ENCODE data around the gene MALAT1.
A peak's percentile ranks its signal among the peaks of the same experiment; 100 is the strongest.

Gene MALAT1

DNA sequence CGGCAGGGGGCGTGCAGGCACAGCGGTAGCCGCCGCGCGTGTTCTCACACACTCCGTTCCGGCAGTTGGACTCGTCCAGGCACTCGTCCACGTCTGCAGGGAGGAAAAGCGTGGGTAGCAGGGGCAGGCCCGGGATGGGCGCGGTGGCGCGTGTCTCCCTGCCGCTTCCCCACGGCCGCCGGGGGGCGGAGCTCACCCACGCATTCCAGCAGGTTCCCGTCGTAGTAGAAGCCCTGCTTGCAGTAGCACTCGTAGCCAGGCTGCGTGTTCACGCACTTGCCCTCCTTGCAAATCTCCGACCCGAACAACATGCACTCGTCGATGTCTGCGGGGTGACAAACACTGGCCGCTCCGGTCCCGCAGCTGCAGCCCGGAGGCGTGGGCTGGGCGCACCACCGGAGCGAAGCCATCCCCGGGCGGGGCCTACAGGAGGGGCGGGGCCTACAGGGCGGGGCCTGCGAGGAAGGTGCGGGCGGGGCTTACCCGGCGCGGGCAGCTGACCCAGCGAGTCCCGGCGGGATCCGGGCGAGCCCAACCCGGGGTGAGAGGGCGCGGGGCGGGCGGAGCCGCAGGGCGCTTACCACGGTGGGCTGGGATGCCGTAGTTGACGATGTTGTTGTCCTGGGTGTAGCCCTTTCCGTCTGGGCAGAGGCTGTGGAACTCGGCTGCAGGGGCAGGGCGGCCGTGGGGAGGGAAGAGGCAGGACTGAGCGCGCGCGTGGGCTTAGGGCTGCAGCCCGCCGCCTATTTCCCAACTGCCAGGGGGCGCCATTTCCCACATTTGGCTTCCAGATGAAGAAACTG is 41.6 kb downstream of the MALAT1 start:
- DNase-seq, result peak; percentile 81 to 87 (median 86)

DNA sequence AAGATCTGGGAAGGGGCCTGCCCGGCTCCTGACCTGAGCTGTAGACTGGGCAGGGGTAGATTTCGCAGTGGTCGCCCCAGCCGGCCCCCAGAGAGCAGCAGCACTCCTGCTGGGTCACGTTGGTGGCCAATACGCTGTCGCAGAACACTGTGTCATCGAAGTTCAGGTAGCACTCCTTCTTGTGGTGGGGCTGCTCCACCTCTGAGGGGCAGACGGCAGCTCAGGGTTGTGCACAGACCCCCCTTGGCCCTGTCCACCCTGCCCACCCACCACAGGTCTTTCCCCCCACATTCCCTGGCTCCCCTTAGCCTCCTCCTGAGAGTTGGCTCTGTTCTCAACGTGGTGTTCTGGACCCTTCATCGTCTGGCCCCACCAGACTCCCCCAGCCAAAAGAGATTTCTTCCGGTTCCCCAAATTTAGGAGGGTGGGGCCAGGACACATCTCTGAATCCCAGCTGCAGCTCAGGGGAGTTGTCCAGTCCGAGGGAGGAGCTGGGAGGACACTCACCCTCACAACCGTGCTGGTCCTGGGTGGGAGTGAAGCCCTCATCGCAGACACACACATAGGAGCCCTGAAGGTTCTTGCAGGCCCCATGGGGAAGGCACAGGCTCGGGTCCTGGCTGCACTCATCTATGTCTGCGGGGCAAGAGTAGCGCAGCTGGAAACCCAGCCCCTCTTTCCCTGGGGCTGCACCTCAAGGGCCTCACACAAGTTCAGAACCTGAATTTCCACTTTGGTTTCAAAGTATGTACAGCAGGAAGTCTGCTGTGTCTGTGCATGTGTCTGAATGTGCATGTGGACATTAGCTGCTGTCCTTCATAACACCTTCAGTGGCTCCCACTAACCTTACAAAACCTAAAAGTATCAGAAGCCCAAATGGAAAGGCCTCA is 42.5 kb downstream of the MALAT1 start:
- DNase-seq, result no peak

DNA sequence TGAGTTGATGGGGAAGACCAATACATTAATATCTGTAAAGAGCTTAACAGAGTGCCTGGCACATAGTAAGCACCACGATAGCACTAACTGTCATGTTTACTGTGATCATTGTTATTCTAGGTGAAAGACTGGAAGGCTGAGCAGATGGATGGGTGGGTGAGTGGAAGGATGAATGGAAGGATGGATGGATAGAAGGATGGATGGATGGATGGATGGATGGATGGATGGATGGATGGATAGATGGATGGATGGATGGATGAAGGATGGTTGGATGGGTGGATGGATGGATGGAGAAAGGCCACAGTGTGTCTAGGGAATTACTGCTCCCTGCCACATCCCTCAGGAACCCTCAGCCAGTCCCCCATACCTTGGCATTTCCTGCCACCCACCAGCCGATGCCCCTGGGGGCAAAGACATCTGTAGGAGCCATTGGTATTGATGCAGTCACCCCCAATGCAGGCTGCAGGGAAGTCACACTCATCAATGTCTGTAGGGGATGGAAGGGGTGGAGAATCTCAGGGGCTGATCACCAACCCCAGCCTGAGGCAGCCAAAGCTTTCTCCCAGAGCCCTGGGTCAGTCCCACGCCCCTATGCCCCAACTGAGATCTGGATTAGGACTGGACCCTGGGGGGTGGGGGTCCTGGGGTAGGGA is 44.0 kb downstream of the MALAT1 start:
- DNase-seq, result no peak

DNA sequence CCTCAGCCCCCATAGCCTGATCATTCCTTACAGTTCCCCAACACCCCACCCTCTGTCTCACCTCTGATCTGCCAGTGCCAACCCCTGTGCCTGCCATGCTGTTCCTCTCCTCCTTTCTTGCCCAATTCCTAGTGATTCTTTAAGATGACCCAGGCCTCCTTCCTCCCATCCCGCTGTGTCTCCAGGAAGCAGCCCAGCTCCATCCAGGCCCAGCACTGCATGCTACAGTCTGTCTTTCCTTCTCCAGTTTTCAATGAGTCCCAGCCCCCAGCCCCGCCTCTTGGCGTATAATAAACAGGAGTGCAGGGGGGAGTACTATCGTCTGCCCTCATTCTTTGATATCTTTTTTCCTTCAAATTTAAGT is 47.0 kb downstream of the MALAT1 start:
- DNase-seq, result no peak

DNA sequence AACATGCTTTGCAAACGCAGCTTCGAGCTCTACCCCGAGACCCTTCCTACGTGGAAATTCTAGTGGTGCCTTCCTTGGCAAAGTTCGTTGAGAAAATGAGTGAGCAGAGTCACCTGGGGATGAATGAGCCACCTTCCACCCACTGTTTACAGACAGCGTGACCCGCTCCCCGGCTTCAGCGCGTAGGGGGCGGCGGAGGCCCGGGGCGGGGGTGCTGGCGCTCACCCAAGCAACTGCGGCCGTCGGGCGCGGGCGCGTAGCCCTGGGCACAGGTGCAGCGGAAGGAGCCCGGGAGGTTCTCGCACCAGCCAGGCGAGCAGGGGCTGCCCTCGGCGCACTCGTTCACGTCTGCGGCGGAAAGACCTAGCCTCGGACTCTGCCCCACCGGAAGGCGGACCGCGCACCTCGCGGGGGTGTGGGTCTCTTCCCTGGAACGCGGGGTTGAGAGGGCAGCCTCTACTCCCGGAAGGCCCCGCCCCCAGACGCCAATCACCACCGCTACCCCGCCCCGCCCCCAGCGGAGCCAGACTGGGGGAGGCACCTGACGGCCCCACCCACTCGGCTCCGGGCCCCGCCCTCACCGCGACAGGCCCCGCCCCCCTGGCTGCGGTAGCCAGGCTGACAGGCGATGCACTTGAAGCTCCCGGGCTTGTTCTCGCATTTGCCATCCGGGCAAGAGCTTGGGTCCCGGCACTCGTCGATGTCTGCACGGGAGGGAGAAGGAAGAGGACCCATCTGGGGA is 47.5 kb downstream of the MALAT1 start:
- peak; percentile 93 to 99 (median 96) for DNase-seq

DNA sequence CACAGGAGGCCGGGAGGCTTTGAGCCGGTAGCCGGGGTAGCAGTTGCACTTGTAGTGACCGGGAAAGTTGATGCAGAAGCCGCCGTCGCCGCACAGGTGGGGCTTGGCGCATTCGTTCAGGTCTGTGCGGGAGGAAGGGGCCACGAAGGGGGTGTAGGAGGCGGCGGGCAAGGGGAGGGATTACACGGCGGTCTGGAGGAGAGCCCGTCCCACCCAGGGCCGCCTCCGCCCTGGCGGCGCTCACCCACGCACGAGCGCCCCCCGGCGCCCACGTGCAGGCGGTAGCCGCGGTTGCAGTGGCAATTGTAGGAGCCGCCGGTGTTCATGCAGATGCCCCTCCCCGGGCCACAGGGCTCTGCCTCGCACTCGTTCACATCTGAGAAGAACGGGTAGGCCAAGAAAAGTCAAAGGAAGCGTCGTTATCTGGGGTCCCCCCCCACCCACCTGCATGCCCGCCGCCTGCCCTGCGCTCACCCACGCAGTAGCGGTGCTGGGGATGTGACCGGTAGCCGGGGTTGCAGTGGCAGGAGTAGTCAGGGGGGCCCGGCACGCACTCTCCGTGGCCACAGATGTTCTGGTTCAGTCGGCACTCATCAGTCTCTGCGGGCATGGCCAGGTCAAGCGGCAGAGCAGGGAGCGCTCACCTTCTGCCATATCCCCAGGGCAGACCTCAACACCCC is 48.7 kb downstream of the MALAT1 start:
- DNase-seq, result peak in 1 of 4 experiments; percentile 37

DNA sequence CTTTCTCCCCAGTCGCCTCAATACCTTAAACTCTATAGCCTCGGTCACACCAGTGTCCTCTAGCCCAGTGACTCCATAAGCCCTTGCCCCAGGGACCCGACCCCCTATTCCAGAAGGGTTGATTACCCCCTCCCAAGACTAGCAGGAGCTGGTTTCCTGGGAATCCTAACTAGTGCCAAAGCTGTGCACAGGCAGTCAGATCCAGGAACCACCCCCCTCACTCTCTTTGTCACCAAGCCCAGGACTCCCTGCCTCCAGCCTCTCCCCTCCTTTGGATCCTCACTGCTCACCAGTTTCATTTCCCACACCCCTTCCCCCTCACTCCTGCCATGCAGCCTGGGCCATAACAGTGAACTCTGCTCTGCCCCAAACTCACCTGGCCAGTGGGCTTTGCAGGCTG is 49.5 kb downstream of the MALAT1 start:
- no peak for DNase-seq

DNA sequence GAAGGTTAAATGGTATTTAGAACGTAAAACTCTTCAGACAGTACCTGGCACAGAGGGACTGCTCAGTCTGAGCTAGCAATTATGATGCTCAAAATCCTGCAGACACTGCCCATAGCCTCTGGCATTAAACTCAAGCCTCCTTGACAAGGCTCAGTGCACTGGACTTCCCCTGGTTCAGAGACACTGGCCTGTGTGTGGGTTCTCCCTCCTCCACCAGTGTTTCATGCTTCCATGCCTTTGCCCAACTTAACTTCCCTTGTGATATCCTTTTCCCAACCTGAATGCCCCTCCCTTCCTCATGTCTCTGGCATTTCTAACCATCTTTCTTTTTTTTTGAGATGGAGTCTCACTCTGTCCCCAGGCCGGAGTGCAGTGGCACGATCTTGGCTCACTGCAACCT is 50.3 kb downstream of the MALAT1 start:
- no peak for DNase-seq

DNA sequence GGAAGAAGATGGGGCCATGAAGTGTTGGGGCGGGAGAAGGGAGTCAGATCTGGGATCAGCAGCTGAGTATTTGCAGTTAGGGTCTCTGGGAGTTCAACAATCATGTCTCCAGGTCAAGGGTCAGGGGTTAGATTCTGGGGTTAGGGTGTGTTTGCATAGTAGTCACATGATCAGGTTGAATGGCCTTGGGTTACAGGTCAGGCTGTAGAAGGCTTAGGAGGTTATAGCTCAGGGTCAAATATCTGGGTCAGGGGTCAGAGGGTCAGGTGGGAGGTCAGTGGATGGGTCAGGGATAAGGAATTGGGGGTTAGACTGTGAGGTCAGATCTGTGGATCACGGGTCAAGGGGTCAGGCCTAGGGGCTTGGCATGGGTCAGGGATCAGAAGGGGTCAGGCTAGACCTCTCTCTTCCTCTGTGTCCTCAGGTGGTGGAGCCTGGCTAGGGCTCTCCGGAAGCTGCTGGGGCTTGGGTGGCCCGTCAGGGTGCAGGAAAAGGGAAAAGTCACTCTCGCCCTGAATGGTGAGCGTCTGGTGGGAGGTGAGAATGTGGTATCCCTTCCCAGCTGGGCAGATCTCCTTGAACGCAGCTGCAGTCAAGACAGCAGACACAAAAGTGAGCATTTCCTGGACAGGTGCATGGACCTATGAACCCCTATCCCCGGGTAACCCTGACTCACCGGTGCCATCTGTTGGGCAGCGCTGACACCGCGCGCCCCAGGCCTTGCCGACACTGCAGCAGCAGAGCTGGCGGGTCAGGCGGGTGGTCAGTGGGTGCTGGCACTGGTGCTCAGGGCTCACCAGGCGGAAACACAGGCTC is 52.9 kb downstream of the MALAT1 start:
- peak in 2 of 4 experiments; percentile 39 to 67 for DNase-seq

DNA sequence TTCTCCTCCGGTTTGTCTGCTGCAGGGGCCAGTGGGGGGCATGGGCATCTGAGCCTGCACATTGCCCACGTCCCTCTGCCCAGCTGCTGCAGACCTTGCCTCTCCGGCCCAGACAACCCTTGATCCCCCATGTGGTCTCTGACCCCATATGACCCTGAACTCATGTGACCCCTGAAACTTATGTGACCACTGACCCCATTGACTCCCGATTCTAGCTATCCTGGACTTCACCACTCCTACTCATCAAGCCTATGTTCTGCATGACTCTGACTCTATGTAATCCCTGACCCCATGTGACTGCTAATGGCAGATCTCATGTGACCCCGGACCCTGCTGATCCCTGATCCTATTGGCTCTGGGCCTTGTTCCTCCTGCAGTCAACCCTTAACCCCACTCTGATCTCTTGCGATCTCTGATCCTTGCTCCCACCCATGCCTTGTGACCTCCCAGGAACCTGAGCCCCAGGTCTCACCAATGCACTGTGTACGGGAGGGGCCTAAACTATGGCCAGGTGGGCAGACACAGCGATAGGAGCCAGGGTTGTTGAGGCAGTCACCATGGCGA is 53.6 kb downstream of the MALAT1 start:
- no peak for DNase-seq

DNA sequence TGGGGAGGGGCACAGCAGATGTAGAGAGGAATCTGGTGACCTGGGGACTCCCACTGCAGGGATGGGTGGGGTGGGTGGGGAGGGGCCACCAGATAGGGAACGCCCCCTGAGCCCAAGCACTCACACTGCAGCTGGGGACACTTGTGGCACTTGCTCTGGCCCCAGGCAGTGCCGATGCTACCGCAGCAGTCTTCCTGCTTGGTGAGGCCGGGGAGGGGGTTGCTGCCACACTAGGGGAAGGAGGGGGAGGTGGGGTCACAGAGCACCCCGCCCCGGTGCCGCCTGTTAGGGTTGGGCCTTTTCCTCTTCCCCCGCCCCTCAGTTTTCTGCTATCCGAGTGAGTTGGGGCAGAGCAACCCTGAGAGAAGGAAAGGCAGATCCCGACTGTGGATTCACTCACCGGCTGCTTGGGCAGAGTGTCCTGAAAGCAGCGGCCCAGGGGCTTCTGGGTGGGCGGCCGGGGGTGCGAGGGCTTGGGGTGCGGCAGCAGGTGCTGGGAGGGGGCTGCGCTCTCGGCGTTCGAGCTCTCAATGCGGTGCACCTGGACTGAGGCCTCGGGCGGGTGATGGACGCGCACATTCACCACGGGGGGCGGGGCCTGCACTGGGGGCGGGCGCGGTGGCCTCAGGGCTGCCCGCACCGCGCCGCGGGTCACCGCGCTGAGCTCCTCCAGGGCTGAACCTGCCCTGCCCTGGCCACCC is 54.6 kb downstream of the MALAT1 start:
- DNase-seq, result peak in 2 of 4 experiments; percentile 73 to 82

DNA sequence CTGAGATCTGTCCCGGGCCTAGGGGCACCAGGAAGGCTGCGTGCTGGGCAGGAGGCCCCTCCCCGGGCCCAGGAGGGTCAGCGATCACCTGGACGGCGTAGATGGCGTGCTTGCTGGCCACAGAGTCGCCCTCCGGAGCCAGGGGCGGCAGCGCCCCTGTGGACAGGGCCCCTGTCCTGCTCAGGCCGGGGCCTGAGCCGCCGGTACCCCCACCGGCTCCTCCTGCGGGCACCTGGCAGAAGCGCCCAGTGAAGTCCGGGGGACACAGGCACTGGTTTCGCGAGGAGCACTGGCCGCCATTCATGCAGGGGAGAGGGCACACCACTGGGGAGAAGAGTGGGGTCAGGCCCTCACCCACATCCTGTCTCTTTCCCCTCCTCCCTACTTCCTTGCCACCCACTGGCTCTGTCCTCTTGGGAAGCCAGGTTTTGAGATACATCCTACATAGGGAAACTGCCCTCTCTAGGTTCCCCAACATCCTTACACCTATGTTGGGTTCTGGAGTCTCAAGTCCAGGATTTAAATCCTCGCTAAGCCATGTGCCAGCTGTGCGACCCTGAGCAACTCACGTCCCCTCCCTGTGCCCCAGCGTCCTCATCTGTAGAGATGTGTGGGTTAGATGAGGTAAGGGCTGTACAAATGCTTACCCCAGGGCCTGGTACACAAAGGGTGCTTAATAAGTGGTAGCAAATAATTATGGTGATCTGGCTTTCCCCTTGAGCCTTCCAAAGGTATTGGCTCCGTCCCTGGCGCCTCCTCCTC is 55.4 kb downstream of the MALAT1 start:
- DNase-seq, result no peak

DNA sequence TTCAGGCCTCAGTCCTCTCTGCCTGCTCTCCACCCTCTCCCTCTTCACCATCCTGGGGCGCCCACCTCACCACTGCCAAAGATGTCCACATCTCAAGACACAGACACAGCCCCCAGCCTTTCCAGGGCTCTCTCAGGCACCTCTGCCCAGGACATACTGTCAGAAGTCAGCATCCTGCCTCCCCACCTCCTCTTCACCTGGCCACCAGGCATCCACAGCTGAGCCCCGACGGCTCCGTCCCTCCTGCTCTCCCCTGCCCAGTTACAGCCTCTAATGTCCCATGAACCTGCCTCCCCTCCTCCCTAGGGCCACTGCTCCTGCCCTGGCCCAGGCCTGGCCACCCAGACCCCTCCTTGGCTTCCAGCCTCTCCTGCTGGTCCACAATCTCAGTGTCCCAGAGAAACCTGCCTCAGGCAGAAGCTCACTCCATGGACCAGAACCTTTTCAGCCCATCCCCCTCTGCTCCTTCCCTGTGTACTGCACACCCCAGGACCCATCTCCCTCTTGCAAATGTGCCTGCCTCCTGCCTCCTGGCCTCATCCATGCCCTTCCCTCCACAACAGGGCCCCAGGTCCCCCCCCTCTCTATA is 56.1 kb downstream of the MALAT1 start:
- no peak for DNase-seq

DNA sequence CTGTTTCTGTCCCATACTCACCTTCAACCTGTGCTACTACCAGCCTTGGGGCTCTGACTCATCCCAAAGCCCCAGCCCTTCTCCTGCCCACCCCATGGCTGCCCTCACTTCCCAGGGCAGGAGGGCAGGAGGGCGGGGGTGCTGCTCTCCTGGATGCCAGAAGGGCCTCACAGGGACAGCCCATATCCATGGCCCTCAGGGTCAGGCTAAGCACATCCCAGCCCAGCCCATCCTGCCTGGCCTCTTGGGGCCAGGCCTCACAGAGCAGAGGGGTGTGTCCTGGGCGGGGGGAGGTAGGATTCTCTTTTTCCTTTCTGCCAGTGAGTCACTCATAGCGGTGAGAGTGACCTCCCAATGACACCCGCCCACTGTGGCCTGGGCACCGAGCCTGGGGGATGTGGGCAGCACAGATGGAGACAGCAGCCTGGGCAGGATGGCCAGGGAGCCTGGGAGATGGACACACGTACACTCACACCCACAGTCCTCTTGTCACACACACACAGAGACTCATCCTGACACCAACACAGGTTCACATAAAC is 56.9 kb downstream of the MALAT1 start:
- DNase-seq, result no peak
